ENCODE data around the gene TPM3.
"Not testable (repeated sequence)": the region's sequence is repeated elsewhere in the genome, so short reads cannot be mapped to it uniquely, and the experiment has no call there.

Gene TPM3

DNA sequence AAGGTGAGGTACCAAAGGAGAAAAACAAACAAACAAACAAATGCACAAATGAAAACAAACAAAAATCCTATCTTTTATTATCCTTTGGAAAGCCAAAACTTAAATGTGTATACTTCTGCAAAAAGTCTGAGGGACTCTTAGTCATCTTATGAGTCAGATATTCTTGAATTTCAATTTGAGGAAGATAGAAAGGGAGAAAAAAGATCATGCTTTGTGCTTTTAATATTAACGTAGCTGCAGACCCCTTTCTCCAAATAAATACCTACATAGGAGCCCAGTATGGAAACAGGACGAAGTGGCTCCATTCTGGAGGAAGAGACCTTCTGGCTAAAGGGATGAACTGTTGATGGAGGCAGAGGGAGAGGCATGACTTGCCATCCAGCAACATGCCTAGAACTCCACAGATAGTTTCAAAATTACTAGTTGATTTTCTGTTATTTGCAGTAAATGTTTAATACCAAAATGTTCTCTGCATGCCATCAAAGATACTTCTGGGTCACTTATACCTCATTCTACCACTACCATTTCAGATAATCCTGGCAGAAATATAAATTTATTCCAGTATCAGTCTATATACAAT, 62.4 kb downstream of the TPM3 start:
- H3K27me3 ChIP-seq (ENCODE audit: insufficient read depth, low read length): no peaks in the 10 kb centered on the region
- no peak overlapping the region for H3K4me3 ChIP-seq (ENCODE audit: low read depth, low read length)
- no peak overlapping the region for H4K12ac ChIP-seq (ENCODE audit: low read depth, low read length)
- no peak overlapping the region for H4K91ac ChIP-seq (ENCODE audit: low read depth, low read length)
- WGBS (ENCODE audit: extremely low coverage, insufficient coverage, insufficient read length): no CpG with 5 or more reads among the region's 2 CpGs
- no peak overlapping the region for H3K4me2 ChIP-seq (ENCODE audit: low read length)
- no peaks in the 10 kb centered on the region for H3K9me3 ChIP-seq (ENCODE audit: insufficient read depth, low read depth, low read length)
- H3K4ac ChIP-seq (ENCODE audit: low read depth, low read length): no peak overlapping the region
- no peak overlapping the region for H2AK5ac ChIP-seq (ENCODE audit: low read length)
- H2BK120ac ChIP-seq (ENCODE audit: insufficient read depth, low read length, poor library complexity): no peak overlapping the region
- no peaks in the 10 kb centered on the region for H3K36me3 ChIP-seq (ENCODE audit: control insufficient read depth in 1 of 2, insufficient read depth in 2 of 2, low read length in 2 of 2)
- no peak overlapping the region for H4K8ac ChIP-seq (ENCODE audit: low read depth, low read length)
- no peak overlapping the region for H3K23ac ChIP-seq (ENCODE audit: low read length)
- no peak overlapping the region for H2BK12ac ChIP-seq (ENCODE audit: low read length)
- H3K9ac ChIP-seq (ENCODE audit: low read length): no peak overlapping the region
- no peak overlapping the region for H2AFZ ChIP-seq (ENCODE audit: insufficient read depth, low read length, poor library complexity)
- no peak overlapping the region for H3K14ac ChIP-seq (ENCODE audit: low read length)
- H3K18ac ChIP-seq (ENCODE audit: low read length): no peak overlapping the region
- DNase-seq: peak; percentile 7 to 60
- H3K27ac ChIP-seq (ENCODE audit: low read depth, low read length): no peak overlapping the region
- H3K79me2 ChIP-seq (ENCODE audit: control insufficient read depth, insufficient read depth, low read length, poor library complexity): no peaks in the 10 kb centered on the region
- no peaks in the 10 kb centered on the region for H3K79me1 ChIP-seq (ENCODE audit: low read length)
- no peak overlapping the region for H2BK5ac ChIP-seq (ENCODE audit: low read depth, low read length, poor library complexity)
- no peaks in the 10 kb centered on the region for H3K4me1 ChIP-seq (ENCODE audit: control insufficient read depth in 1 of 2, insufficient read depth in 2 of 2, low read length in 2 of 2)

DNA sequence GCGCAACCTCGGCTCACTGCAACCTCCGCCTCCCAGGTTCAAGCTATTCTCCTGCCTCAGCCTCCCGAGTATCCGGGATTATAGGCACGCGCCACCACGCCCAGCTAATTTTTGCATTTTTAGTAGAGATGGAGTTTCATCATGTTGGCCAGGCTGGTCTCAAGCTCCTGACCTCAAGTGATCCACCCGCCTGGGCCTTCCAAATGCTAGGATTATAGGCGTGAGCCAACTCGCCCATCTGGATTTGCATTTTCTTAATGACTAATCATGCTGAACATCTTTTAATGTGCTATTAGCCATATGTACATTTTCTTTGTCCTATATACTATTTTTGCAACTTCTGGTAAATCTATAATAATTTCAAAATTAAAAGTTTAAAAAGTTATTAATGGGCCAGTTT, 68.7 kb downstream of the TPM3 start:
- H3K36me3 ChIP-seq (ENCODE audit: control insufficient read depth in 1 of 2, insufficient read depth in 2 of 2, low read length in 2 of 2); H3K9me3 ChIP-seq (ENCODE audit: insufficient read depth, low read depth, low read length); DNase-seq; H2BK5ac ChIP-seq (ENCODE audit: low read depth, low read length, poor library complexity); H3K4me2 ChIP-seq (ENCODE audit: low read length); H4K91ac ChIP-seq (ENCODE audit: low read depth, low read length); H3K79me2 ChIP-seq (ENCODE audit: control insufficient read depth, insufficient read depth, low read length, poor library complexity); H3K4me3 ChIP-seq (ENCODE audit: low read depth, low read length); H2BK12ac ChIP-seq (ENCODE audit: low read length); H3K23ac ChIP-seq (ENCODE audit: low read length); H3K4ac ChIP-seq (ENCODE audit: low read depth, low read length); H3K4me1 ChIP-seq (ENCODE audit: control insufficient read depth in 1 of 2, insufficient read depth in 2 of 2, low read length in 2 of 2); H3K27me3 ChIP-seq (ENCODE audit: insufficient read depth, low read length); H4K12ac ChIP-seq (ENCODE audit: low read depth, low read length); H4K8ac ChIP-seq (ENCODE audit: low read depth, low read length); H3K27ac ChIP-seq (ENCODE audit: low read depth, low read length); H3K14ac ChIP-seq (ENCODE audit: low read length); H2AK5ac ChIP-seq (ENCODE audit: low read length); H3K9ac ChIP-seq (ENCODE audit: low read length); H2BK120ac ChIP-seq (ENCODE audit: insufficient read depth, low read length, poor library complexity); H3K79me1 ChIP-seq (ENCODE audit: low read length); H3K18ac ChIP-seq (ENCODE audit: low read length); H2AFZ ChIP-seq (ENCODE audit: insufficient read depth, low read length, poor library complexity): not testable (repeated sequence)
- WGBS (ENCODE audit: extremely low coverage, insufficient coverage, insufficient read length): no CpG with 5 or more reads among the region's 11 CpGs

DNA sequence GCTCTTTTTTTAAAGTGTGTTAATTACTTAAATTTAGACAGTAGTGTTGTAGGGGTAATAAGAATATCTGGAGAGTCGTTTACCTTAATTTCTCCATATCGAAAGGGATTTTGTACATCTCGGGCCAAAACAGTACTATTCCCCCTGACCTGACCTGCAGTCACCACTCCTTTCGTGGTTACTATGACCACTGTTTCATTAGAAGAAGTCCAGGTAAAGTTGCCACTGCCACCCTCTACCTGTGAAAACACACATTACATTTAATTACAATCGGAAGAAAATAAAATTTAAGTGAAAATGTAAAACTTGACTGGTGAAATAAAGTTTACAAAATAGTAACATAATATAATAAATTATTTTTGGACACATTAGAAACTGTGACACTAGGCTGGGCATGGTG, 74.3 kb downstream of the TPM3 start:
- Histone ChIP-seq H3K79me1 (ENCODE audit: low read length) (no peaks in the 10 kb centered on the region), H3K4me3 (ENCODE audit: low read depth, low read length) (no peak overlapping the region), H3K9me3 (ENCODE audit: insufficient read depth, low read depth, low read length) (no peaks in the 10 kb centered on the region), H3K4ac (ENCODE audit: low read depth, low read length) (no peak overlapping the region), H2AFZ (ENCODE audit: insufficient read depth, low read length, poor library complexity) (no peak overlapping the region), H2BK12ac (ENCODE audit: low read length) (no peak overlapping the region), H3K27me3 (ENCODE audit: insufficient read depth, low read length) (no peaks in the 10 kb centered on the region), H3K4me2 (ENCODE audit: low read length) (no peak overlapping the region), H3K79me2 (ENCODE audit: control insufficient read depth, insufficient read depth, low read length, poor library complexity) (no peaks in the 10 kb centered on the region), H3K18ac (ENCODE audit: low read length) (no peak overlapping the region), H3K36me3 (ENCODE audit: control insufficient read depth in 1 of 2, insufficient read depth in 2 of 2, low read length in 2 of 2) (no peaks in the 10 kb centered on the region), H2AK5ac (ENCODE audit: low read length) (no peak overlapping the region), H4K8ac (ENCODE audit: low read depth, low read length) (no peak overlapping the region), H3K4me1 (ENCODE audit: control insufficient read depth in 1 of 2, insufficient read depth in 2 of 2, low read length in 2 of 2) (no peaks in the 10 kb centered on the region), H3K14ac (ENCODE audit: low read length) (no peak overlapping the region), H3K23ac (ENCODE audit: low read length) (no peak overlapping the region), H2BK120ac (ENCODE audit: insufficient read depth, low read length, poor library complexity) (no peak overlapping the region), H4K12ac (ENCODE audit: low read depth, low read length) (no peak overlapping the region), H4K91ac (ENCODE audit: low read depth, low read length) (no peak overlapping the region), H2BK5ac (ENCODE audit: low read depth, low read length, poor library complexity) (no peak overlapping the region), H3K27ac (ENCODE audit: low read depth, low read length) (no peak overlapping the region), H3K9ac (ENCODE audit: low read length) (no peak overlapping the region)
- no peak for DNase-seq
- no CpG with 5 or more reads among the region's 5 CpGs for WGBS (ENCODE audit: extremely low coverage, insufficient coverage, insufficient read length)

DNA sequence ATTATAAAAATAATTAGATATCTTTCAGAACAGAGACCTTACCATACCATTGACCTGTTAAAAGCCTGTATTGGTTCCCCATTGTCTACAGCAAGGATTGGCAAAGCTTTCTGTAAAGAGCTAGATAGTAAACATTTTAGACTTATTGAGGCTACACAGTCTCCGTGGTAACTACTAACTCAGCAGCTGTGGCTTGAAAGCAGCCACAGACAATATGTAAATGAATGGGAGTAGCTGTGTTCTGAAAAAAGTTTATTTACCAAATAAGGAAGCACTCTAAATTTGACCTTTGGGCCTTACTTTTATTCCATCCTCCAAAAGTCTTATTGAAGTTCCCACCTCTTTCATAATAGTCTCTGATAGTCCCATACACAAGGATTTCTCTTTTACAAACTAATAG, 76.7 kb downstream of the TPM3 start:
- no peak overlapping the region for H4K12ac ChIP-seq (ENCODE audit: low read depth, low read length)
- no peak overlapping the region for H3K4ac ChIP-seq (ENCODE audit: low read depth, low read length)
- H4K8ac ChIP-seq (ENCODE audit: low read depth, low read length): no peak overlapping the region
- H3K9ac ChIP-seq (ENCODE audit: low read length): no peak overlapping the region
- H3K27me3 ChIP-seq (ENCODE audit: insufficient read depth, low read length): no peaks in the 10 kb centered on the region
- no peak overlapping the region for H2AK5ac ChIP-seq (ENCODE audit: low read length)
- H4K91ac ChIP-seq (ENCODE audit: low read depth, low read length): no peak overlapping the region
- no peak overlapping the region for H3K18ac ChIP-seq (ENCODE audit: low read length)
- no peak overlapping the region for H2BK12ac ChIP-seq (ENCODE audit: low read length)
- H2BK120ac ChIP-seq (ENCODE audit: insufficient read depth, low read length, poor library complexity): no peak overlapping the region
- H3K79me2 ChIP-seq (ENCODE audit: control insufficient read depth, insufficient read depth, low read length, poor library complexity): no peaks in the 10 kb centered on the region
- no peaks in the 10 kb centered on the region for H3K9me3 ChIP-seq (ENCODE audit: insufficient read depth, low read depth, low read length)
- H2AFZ ChIP-seq (ENCODE audit: insufficient read depth, low read length, poor library complexity): no peak overlapping the region
- no peak overlapping the region for H3K23ac ChIP-seq (ENCODE audit: low read length)
- DNase-seq: no peak
- no peaks in the 10 kb centered on the region for H3K36me3 ChIP-seq (ENCODE audit: control insufficient read depth in 1 of 2, insufficient read depth in 2 of 2, low read length in 2 of 2)
- H3K4me1 ChIP-seq (ENCODE audit: control insufficient read depth in 1 of 2, insufficient read depth in 2 of 2, low read length in 2 of 2): no peaks in the 10 kb centered on the region
- no peaks in the 10 kb centered on the region for H3K79me1 ChIP-seq (ENCODE audit: low read length)
- H3K4me2 ChIP-seq (ENCODE audit: low read length): no peak overlapping the region
- H3K14ac ChIP-seq (ENCODE audit: low read length): no peak overlapping the region
- no peak overlapping the region for H3K27ac ChIP-seq (ENCODE audit: low read depth, low read length)
- no CpG with 5 or more reads among the region's 1 CpG for WGBS (ENCODE audit: extremely low coverage, insufficient coverage, insufficient read length)
- no peak overlapping the region for H2BK5ac ChIP-seq (ENCODE audit: low read depth, low read length, poor library complexity)
- no peak overlapping the region for H3K4me3 ChIP-seq (ENCODE audit: low read depth, low read length)
